NB4 (cell line): Measurements from ENCODE around the gene DDX5.

Experiments used
- MYC ChIP-seq: IDR thresholded peaks from 2 replicates; pipeline ENCODE4 v1.6.1; 2011; ENCODE audit warnings: low read depth, low read length
- POLR2A ChIP-seq: IDR thresholded peaks from 2 replicates; pipeline ENCODE4 v1.6.1; 2011; ENCODE audit warnings: mild to moderate bottlenecking; ENCODE audit not compliant: insufficient read length; ENCODE audit errors: extremely low read depth
- TF ChIP-seq, protein P1 (sequence below): IDR thresholded peaks from one replicate; pipeline ENCODE4 v1.5.1; 2012; ENCODE audit warnings: low read depth, low read length
- TF ChIP-seq, protein P2 (sequence below): IDR thresholded peaks from 2 replicates; pipeline ENCODE4 v1.6.1; 2011; ENCODE audit warnings: low read depth, low read length

DNA sequence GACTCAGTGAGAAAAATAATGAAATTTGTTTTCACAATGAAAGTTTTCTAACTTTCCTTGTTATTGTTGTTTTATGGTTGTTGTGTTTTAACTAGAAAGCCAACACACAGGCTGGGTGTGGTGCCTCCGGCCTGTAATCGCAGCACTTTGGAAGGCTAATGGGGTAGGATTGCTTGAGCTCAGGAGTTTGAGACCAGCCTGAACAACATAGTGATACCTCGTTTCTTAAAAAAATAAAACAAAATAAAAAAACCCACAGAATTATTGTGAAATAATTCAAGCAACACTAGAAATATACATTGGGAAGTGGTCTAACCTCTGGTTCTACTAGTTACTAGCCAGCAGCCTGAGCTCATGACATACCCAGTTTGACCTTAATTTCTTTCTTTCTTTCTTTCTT is 56.5 kb downstream of the DDX5 start:
- TF ChIP-seq, protein P1, sequence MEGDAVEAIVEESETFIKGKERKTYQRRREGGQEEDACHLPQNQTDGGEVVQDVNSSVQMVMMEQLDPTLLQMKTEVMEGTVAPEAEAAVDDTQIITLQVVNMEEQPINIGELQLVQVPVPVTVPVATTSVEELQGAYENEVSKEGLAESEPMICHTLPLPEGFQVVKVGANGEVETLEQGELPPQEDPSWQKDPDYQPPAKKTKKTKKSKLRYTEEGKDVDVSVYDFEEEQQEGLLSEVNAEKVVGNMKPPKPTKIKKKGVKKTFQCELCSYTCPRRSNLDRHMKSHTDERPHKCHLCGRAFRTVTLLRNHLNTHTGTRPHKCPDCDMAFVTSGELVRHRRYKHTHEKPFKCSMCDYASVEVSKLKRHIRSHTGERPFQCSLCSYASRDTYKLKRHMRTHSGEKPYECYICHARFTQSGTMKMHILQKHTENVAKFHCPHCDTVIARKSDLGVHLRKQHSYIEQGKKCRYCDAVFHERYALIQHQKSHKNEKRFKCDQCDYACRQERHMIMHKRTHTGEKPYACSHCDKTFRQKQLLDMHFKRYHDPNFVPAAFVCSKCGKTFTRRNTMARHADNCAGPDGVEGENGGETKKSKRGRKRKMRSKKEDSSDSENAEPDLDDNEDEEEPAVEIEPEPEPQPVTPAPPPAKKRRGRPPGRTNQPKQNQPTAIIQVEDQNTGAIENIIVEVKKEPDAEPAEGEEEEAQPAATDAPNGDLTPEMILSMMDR: no peak
- TF ChIP-seq, protein P2, sequence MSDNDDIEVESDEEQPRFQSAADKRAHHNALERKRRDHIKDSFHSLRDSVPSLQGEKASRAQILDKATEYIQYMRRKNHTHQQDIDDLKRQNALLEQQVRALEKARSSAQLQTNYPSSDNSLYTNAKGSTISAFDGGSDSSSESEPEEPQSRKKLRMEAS: no peak
- TF ChIP-seq POLR2A (no peak), MYC (no peak)
